ENCODE measurements around the gene LRRC26. TPM values are rescaled to one million over a fixed set of nuclear protein-coding genes. Genes with fewer than 3 reads are reported as not detected.

Gene LRRC26
- polyA plus RNA-seq, 1 donor: not detected

- DNase-seq: no peak
Observed at GRCh38 chr9:137167747-137168572, 1.9 kb downstream of the LRRC26 start.

GRCh38 chr9:137167277-137167746 lies 2.5 kb downstream of the LRRC26 start:
- DNase-seq: no peak

GRCh38 chr9:137166380-137167229 lies 3.2 kb downstream of the LRRC26 start:
- no peak for DNase-seq

- no peak for DNase-seq
Observed at GRCh38 chr9:137165250-137165836, 4.5 kb downstream of the LRRC26 start.

GRCh38 chr9:137164370-137165249 lies 5.2 kb downstream of the LRRC26 start:
- no peak for DNase-seq

- DNase-seq: no peak
Observed at GRCh38 chr9:137163805-137164204, 6.0 kb downstream of the LRRC26 start.

- no peak for DNase-seq
Observed at GRCh38 chr9:137163365-137163715, 6.5 kb downstream of the LRRC26 start.

- DNase-seq: no peak
Observed at GRCh38 chr9:137162505-137163364, 7.1 kb downstream of the LRRC26 start.

- no peak for DNase-seq
Observed at GRCh38 chr9:137161558-137162486, 8.0 kb downstream of the LRRC26 start.

- no peak for DNase-seq
Observed at GRCh38 chr9:137160716-137161557, 8.9 kb downstream of the LRRC26 start.

GRCh38 chr9:137160054-137160425 lies 9.8 kb downstream of the LRRC26 start:
- no peak for DNase-seq

GRCh38 chr9:137159105-137160053 lies 10.5 kb downstream of the LRRC26 start:
- no peak for DNase-seq

GRCh38 chr9:137158625-137159024 lies 11.2 kb downstream of the LRRC26 start:
- no peak for DNase-seq

GRCh38 chr9:137157618-137158415 lies 12.0 kb downstream of the LRRC26 start:
- no peak for DNase-seq

- no peak for DNase-seq
Observed at GRCh38 chr9:137156567-137157375, 13.1 kb downstream of the LRRC26 start.
